ENCODE measurements around the gene COPS6. TPM values are rescaled to one million over a fixed set of nuclear protein-coding genes. Genes with fewer than 3 reads are reported as not detected.

The COPS6 gene
- polyA plus RNA-seq, 1 donor (not counting 4 experiments of a cell fraction or from before 2014, with no cell fraction given): 171 TPM

DNA sequence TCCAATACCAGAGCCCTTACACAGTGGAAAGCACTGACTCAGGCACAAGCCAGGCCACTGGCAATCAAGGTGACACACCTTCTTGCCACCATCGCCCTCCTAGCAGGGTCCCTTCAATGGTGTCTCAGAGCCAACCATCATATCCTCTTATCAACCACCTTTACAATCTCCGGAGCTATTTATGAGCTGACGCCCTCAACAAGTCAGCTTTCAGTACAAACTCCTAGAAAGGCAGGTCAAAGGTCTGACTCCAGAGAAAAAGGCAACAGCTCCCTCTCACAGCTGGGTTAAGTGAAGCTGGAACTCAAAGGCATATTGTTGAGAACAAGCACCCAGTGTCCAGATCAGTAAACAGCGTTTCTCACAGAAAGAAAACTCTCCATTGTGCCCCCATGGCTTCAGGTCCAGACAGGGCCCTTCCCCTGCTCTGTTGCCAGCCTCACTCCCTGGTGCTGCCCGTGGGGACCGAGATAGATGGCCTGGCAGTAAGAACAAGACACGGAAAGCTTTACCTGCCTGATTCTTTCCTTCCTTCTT lies 9.7 kb upstream of the COPS6 start:
- H3K27me3 ChIP-seq (ENCODE audit: control insufficient read depth, extremely low read depth, insufficient read depth, low read length): no peaks in the 10 kb centered on the region
- no peaks in the 10 kb centered on the region for H4K20me1 ChIP-seq (ENCODE audit: control insufficient read depth, extremely low read depth, insufficient read depth, low read length)
- no peak overlapping the region for H3K9ac ChIP-seq (ENCODE audit: control insufficient read depth, extremely low read depth, insufficient read depth, low read length)
- no peaks in the 10 kb centered on the region for H3K9me1 ChIP-seq (ENCODE audit: control insufficient read depth, extremely low read depth, insufficient read depth, low read length)
- no peak overlapping the region for H3K4me3 ChIP-seq (ENCODE audit: control insufficient read depth in 2 of 3, extremely low read depth in 1 of 3, insufficient read depth in 2 of 3, low read depth in 1 of 3, low read length in 3 of 3)
- H3K9me3 ChIP-seq (ENCODE audit: control insufficient read depth, low read depth, low read length): no peaks in the 10 kb centered on the region
- peaks cover 29 to 37% of the 10 kb centered on the region in 2 experiments for H3K36me3 ChIP-seq (ENCODE audit: control insufficient read depth in 2 of 2, extremely low read depth in 1 of 2, insufficient read depth in 2 of 2, low read length in 2 of 2)
- TF ChIP-seq EZH2 (IDR thresholded peaks at IDR 0.05; ENCODE audit: low read length): no peak
- TF ChIP-seq, protein P1, sequence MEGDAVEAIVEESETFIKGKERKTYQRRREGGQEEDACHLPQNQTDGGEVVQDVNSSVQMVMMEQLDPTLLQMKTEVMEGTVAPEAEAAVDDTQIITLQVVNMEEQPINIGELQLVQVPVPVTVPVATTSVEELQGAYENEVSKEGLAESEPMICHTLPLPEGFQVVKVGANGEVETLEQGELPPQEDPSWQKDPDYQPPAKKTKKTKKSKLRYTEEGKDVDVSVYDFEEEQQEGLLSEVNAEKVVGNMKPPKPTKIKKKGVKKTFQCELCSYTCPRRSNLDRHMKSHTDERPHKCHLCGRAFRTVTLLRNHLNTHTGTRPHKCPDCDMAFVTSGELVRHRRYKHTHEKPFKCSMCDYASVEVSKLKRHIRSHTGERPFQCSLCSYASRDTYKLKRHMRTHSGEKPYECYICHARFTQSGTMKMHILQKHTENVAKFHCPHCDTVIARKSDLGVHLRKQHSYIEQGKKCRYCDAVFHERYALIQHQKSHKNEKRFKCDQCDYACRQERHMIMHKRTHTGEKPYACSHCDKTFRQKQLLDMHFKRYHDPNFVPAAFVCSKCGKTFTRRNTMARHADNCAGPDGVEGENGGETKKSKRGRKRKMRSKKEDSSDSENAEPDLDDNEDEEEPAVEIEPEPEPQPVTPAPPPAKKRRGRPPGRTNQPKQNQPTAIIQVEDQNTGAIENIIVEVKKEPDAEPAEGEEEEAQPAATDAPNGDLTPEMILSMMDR (optimal IDR thresholded peaks at IDR 0.05 in 1 of 3, IDR thresholded peaks at IDR 0.05 in 1 of 3, conservative IDR thresholded peaks at IDR 0.05 in 1 of 3; ENCODE audit: extremely low read depth in 1 of 3, insufficient read depth in 2 of 3, low read length in 3 of 3): no peak
- no peak for DNase-seq (ENCODE audit: low read depth, low spot score)
- H2AFZ ChIP-seq (ENCODE audit: control insufficient read depth, low read length): no peak overlapping the region
- FAIRE-seq: no peak
- H3K4me1 ChIP-seq (ENCODE audit: control insufficient read depth, extremely low read depth, insufficient read depth, low read length): peaks cover 15% of the 10 kb centered on the region
- H3K79me2 ChIP-seq (ENCODE audit: control insufficient read depth, insufficient read depth, low read length): peaks cover 58% of the 10 kb centered on the region
- H3K4me2 ChIP-seq (ENCODE audit: control insufficient read depth, extremely low read depth, insufficient read depth, low read depth, low read length): no peak overlapping the region
- H3K27ac ChIP-seq (ENCODE audit: control insufficient read depth, insufficient read depth, low read length): no peak overlapping the region
- dilution Hi-C loops (cut with MboI; ENCODE audit: extremely low pct_ligation_motif_present, low sequenced_read_pairs): no loop called here

DNA sequence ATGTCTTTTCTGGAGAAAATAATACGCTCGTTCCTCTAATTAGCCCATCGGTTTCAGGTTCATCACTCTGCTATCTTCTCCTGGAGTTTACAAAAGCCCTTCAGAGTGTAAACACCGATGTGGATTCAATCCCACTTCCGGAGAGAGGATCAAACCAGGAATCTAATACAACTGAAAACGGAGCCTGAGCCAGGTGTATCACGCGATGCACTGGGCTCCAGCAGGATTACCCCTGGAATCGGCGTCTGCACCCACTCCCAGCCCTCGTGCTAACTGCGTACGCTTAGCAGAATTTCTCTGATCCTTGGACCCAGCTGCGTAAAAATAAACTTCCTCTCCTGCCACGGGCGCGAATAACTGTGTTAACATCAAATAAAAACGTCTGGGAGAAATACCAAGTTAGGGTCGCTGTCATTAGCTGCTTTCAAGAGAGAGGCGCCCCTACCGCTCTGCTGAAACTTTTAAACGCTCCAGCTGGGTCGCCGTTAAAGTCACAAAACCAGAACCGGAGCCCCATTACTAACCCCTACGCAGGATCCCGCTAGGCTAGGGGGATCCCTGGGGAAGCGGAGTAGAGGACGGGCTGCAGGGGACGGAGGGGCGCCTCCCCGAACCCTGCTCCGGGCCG lies 7.7 kb upstream of the COPS6 start:
- TF ChIP-seq, protein P1 (optimal IDR thresholded peaks at IDR 0.05 in 1 of 3, IDR thresholded peaks at IDR 0.05 in 1 of 3, conservative IDR thresholded peaks at IDR 0.05 in 1 of 3; ENCODE audit: extremely low read depth in 1 of 3, insufficient read depth in 2 of 3, low read length in 3 of 3): no peak
- peak overlapping the region; percentile 83 to 99 (median 99) for H3K4me3 ChIP-seq (ENCODE audit: control insufficient read depth in 2 of 3, extremely low read depth in 1 of 3, insufficient read depth in 2 of 3, low read depth in 1 of 3, low read length in 3 of 3)
- peaks cover 16 to 21% of the 10 kb centered on the region in 2 experiments for H3K36me3 ChIP-seq (ENCODE audit: control insufficient read depth in 2 of 2, extremely low read depth in 1 of 2, insufficient read depth in 2 of 2, low read length in 2 of 2)
- dilution Hi-C loops (cut with MboI; ENCODE audit: extremely low pct_ligation_motif_present, low sequenced_read_pairs): no loop called here
- no peaks in the 10 kb centered on the region for H4K20me1 ChIP-seq (ENCODE audit: control insufficient read depth, extremely low read depth, insufficient read depth, low read length)
- DNase-seq (ENCODE audit: low read depth, low spot score) (no peak), FAIRE-seq (no peak)
- peaks cover 50% of the 10 kb centered on the region for H3K79me2 ChIP-seq (ENCODE audit: control insufficient read depth, insufficient read depth, low read length)
- no peaks in the 10 kb centered on the region for H3K9me3 ChIP-seq (ENCODE audit: control insufficient read depth, low read depth, low read length)
- H3K9me1 ChIP-seq (ENCODE audit: control insufficient read depth, extremely low read depth, insufficient read depth, low read length): no peaks in the 10 kb centered on the region
- H3K4me2 ChIP-seq (ENCODE audit: control insufficient read depth, extremely low read depth, insufficient read depth, low read depth, low read length): peak overlapping the region; percentile 88
- H3K4me1 ChIP-seq (ENCODE audit: control insufficient read depth, extremely low read depth, insufficient read depth, low read length): peaks cover 15% of the 10 kb centered on the region
- H3K27me3 ChIP-seq (ENCODE audit: control insufficient read depth, extremely low read depth, insufficient read depth, low read length): no peaks in the 10 kb centered on the region
- H3K27ac ChIP-seq (ENCODE audit: control insufficient read depth, insufficient read depth, low read length): peak overlapping the region; percentile 89
- peak overlapping the region; percentile 95 for H3K9ac ChIP-seq (ENCODE audit: control insufficient read depth, extremely low read depth, insufficient read depth, low read length)
- peak overlapping the region; percentile 86 for H2AFZ ChIP-seq (ENCODE audit: control insufficient read depth, low read length)

All from keratinocyte (primary cell).